GM18511 (cell line): Measurements from ENCODE around the gene SMIM10L2A.
"Not testable (repeated sequence)": the region's sequence is repeated elsewhere in the genome, so short reads cannot be mapped to it uniquely, and the experiment has no call there.

Experiments used
- ATAC-seq: cut with Tn5 transposase; IDR thresholded peaks from one replicate; pipeline ENCODE4 v1.9.1; 2021; ENCODE audit warnings: mild to moderate bottlenecking, moderate library complexity; ENCODE audit not compliant: unreplicated experiment

SMIM10L2A gene

GRCh38 chrX:135449637-135450550 is 28.1 kb downstream of the SMIM10L2A start:
- ATAC-seq: no peak

DNA sequence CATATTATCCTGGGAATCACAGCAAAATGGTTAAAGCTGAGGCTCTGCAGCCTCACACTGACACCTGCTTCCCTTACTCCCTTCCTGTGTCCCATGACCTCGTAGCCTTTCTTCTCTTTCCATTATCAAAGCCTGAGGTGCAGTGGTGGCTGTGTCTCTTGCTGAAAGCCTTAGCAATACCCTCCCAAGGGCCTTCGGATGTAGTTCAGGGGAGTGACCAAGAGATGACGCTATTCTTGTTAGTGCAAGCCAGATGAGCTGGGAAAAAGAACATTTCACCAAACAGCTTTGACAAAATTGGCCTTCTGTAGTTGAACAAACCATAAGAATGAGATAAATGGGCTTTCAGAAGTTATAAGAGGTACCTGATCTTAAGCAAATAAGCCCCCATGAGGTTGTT is 31.6 kb downstream of the SMIM10L2A start:
- no peak for ATAC-seq

DNA sequence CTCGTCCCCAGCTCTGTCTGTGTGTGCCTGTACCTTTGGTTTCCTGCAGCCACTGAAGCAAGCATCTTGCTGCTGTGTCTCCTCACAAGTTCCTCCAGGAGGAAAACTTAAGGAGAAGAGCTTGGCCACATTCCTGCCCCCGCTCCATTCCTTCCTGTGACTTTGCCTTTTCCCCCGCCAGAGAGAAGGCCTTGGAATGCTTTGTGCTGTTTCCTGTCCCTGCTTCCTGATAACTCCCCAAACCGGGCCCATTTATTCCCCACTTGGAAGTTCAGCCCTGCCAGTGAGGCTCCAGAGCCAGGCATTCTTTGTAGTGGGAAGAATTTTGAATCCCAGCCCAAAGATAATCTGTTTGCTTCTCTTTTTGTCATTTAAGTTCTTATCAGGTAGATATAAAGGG is 33.1 kb downstream of the SMIM10L2A start:
- ATAC-seq: no peak

- not testable (repeated sequence) for ATAC-seq
Measured at GRCh38 chrX:135461756-135462155, 40.0 kb downstream of the SMIM10L2A start.

DNA sequence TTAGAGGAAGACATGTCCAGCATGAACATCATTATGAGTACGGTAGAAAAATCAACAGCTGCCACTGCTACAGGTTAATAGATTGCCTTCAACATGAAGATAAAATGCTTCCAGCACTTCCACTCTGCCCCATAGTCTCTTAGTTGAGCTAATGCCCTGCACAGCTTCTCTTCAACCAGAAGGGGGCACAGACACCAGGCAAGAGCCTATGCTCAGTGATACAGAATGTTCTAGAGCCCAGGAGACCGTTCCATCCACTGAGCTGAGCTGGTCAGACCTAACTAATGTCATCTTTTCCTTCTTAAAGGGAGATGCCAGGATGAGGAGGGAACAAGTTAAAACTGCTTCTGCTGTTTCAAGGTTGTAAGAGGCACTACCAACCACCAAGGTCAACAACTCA is 42.2 kb downstream of the SMIM10L2A start:
- no peak for ATAC-seq

GRCh38 chrX:135476378-135476777 is 54.6 kb downstream of the SMIM10L2A start:
- ATAC-seq: no peak

GRCh38 chrX:135477576-135477975 is 55.8 kb downstream of the SMIM10L2A start:
- ATAC-seq: no peak
